ENCODE results near the gene C6orf47. TPM values are rescaled to one million over a fixed set of nuclear protein-coding genes. Genes with fewer than 3 reads are reported as not detected.

C6orf47 gene
- total and polyA plus RNA-seq, 2 of the 13 experiments (the other 11 are each of a cell fraction or from before 2014, with no cell fraction given), result 1.7 to 18.1 TPM

GRCh38 chr6:31691078-31691463, 30.5 kb upstream of the C6orf47 start:
- no peaks in the 10 kb centered on the region for H3K79me2 ChIP-seq (ENCODE audit: insufficient read depth, low read length)
- H3K9me3 ChIP-seq (ENCODE audit: low read length), result no peaks in the 10 kb centered on the region
- no peak overlapping the region for H2AFZ ChIP-seq (ENCODE audit: low read length)
- no peak overlapping the region for H3K4me3 ChIP-seq (replicated peaks in 1 of 3; ENCODE audit: insufficient read depth in 1 of 3, low read depth in 2 of 3, low read length in 3 of 3)
- intact Hi-C loops (cut with micrococcal nuclease; ENCODE audit: unreplicated experiment), result no loop called here
- POLR2A ChIA-PET, result interaction anchor here (1.2 to 4.9 kb wide), 3 partner anchors 11 to 76 kb away, joined by 4 to 22 read pairs (median 4); partner anchors contain the start of gene ABHD16A
- no peak overlapping the region for H3K4me2 ChIP-seq (ENCODE audit: low read depth, low read length)
- H3K27me3 ChIP-seq (ENCODE audit: control insufficient read depth in 1 of 2, insufficient read depth in 2 of 2, low read length in 2 of 2), result no peaks in the 10 kb centered on the region
- H3K27ac ChIP-seq (ENCODE audit: extremely low read length, insufficient read depth, low read length), result no peak overlapping the region
- no peak for ATAC-seq
- no peak for DNase-seq (ENCODE audit: low spot score)
- H3K36me3 ChIP-seq (replicated peaks in 1 of 2; ENCODE audit: control insufficient read depth in 1 of 2, insufficient read depth in 2 of 2, low read length in 2 of 2), result peaks cover 62 to 75% of the 10 kb centered on the region in 2 experiments
- no peak overlapping the region for H3K9ac ChIP-seq (ENCODE audit: insufficient read depth, low read depth, low read length)
- no TSS peak for BruUV-seq (replicated peaks)
- H3K4me1 ChIP-seq (ENCODE audit: insufficient read depth, low read length), result peaks cover 12% of the 10 kb centered on the region; the same call in 1 of the 2 replicates
- H4K20me1 ChIP-seq (ENCODE audit: insufficient read depth, low read length), result no peaks in the 10 kb centered on the region
- CTCF ChIA-PET (ENCODE audit: low intra/inter-chr PET ratio, low total read pairs), result interaction anchor here (0.5 kb wide), 1 partner anchor 10 kb away, joined by 3 read pairs; the partner anchor contains the start of gene LY6G5C
- in situ Hi-C loops (cut with HindIII; ENCODE audit: extremely low pct_ligation_motif_present, low pct_unique_long_range_greater_than_20kb), result no loop called here
- TF ChIP-seq ZNF224 (CRISPR knock-in tag; IDR thresholded peaks at IDR 0.05), result no peak
- TF ChIP-seq NFKBIZ (CRISPR knock-in tag; IDR thresholded peaks at IDR 0.05), result no peak
- WGBS (ENCODE audit: low lambda C conversion rate), result over 99% methylated on average over 6 of the region's 6 CpGs
- no peak for FAIRE-seq

GRCh38 chr6:31690231-31691077, 29.9 kb upstream of the C6orf47 start:
- CTCF ChIA-PET (ENCODE audit: low intra/inter-chr PET ratio, low total read pairs), result interaction anchor here (0.5 to 1.2 kb wide), 2 partner anchors 10 kb away, joined by 3 to 5 read pairs; partner anchors contain the start of gene LY6G5C
- Histone ChIP-seq H3K9me3 (ENCODE audit: low read length) (no peaks in the 10 kb centered on the region), H4K20me1 (ENCODE audit: insufficient read depth, low read length) (no peaks in the 10 kb centered on the region), H3K27me3 (ENCODE audit: control insufficient read depth in 1 of 2, insufficient read depth in 2 of 2, low read length in 2 of 2) (no peaks in the 10 kb centered on the region), H2AFZ (ENCODE audit: low read length) (no peak overlapping the region), H3K4me3 (replicated peaks in 1 of 3; ENCODE audit: insufficient read depth in 1 of 3, low read depth in 2 of 3, low read length in 3 of 3) (no peak overlapping the region), H3K36me3 (replicated peaks in 1 of 2; ENCODE audit: control insufficient read depth in 1 of 2, insufficient read depth in 2 of 2, low read length in 2 of 2) (peaks cover 60 to 73% of the 10 kb centered on the region in 2 experiments), H3K4me1 (ENCODE audit: insufficient read depth, low read length) (peaks cover 12% of the 10 kb centered on the region; the same call in 1 of the 2 replicates), H3K79me2 (ENCODE audit: insufficient read depth, low read length) (no peaks in the 10 kb centered on the region), H3K27ac (ENCODE audit: extremely low read length, insufficient read depth, low read length) (no peak overlapping the region), H3K9ac (ENCODE audit: insufficient read depth, low read depth, low read length) (no peak overlapping the region), H3K4me2 (ENCODE audit: low read depth, low read length) (no peak overlapping the region)
- in situ Hi-C loops (cut with HindIII; ENCODE audit: extremely low pct_ligation_motif_present, low pct_unique_long_range_greater_than_20kb), result no loop called here
- WGBS (ENCODE audit: low lambda C conversion rate), result 86% methylated on average over 10 of the region's 10 CpGs
- POLR2A ChIA-PET, result interaction anchor here (0.5 to 4.9 kb wide), 4 partner anchors 12 to 77 kb away, joined by 3 to 22 read pairs (median 4); partner anchors contain the start of gene ABHD16A
- intact Hi-C loops (cut with micrococcal nuclease; ENCODE audit: unreplicated experiment), result no loop called here
- no peak for DNase-seq (ENCODE audit: low spot score)
- BruUV-seq (replicated peaks), result no TSS peak
- ATAC-seq, result no peak; the same call in 2 of the 3 replicates
- TF ChIP-seq FOSL2 (CRISPR knock-in tag; IDR thresholded peaks at IDR 0.05), result peak; percentile 34; the same call in 1 of the 2 replicates
- peak; percentile 37 for TF ChIP-seq XRCC5 (optimal IDR thresholded peaks at IDR 0.05; ENCODE audit: low read length)
- TF ChIP-seq ZNF207 (IDR thresholded peaks at IDR 0.05; ENCODE audit: borderline replicate concordance), result no peak
- 0 out of 2 replicates have a peak, but pooled peaks have one; percentile 20 for TF ChIP-seq ZNF770 (CRISPR knock-in tag; IDR thresholded peaks at IDR 0.05)
- FAIRE-seq, result no peak

Measured in HepG2 (cell line).